ENCODE results near the gene CCNB2.

DNA sequence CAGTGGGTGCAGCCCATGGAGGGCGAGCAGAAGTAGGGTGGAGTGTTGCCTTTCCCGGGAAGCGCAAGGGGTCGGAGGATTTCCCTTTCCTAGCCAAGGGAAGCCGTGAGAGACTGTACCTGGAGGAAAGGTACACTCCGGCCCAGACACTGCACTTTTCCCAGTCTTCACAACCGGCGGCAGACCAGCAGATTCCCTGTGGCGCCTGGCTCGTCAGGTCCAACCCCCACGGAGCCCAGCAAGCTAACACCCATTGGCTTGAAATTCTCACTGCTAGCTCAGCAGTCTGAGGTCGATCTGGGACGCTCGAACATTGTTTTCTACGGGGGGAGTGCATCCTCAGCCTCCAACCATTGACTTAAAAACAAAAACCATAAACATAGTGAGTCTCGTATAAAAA lies 26.5 kb downstream of the CCNB2 start:
- TF ChIP-seq, protein P1, sequence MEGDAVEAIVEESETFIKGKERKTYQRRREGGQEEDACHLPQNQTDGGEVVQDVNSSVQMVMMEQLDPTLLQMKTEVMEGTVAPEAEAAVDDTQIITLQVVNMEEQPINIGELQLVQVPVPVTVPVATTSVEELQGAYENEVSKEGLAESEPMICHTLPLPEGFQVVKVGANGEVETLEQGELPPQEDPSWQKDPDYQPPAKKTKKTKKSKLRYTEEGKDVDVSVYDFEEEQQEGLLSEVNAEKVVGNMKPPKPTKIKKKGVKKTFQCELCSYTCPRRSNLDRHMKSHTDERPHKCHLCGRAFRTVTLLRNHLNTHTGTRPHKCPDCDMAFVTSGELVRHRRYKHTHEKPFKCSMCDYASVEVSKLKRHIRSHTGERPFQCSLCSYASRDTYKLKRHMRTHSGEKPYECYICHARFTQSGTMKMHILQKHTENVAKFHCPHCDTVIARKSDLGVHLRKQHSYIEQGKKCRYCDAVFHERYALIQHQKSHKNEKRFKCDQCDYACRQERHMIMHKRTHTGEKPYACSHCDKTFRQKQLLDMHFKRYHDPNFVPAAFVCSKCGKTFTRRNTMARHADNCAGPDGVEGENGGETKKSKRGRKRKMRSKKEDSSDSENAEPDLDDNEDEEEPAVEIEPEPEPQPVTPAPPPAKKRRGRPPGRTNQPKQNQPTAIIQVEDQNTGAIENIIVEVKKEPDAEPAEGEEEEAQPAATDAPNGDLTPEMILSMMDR (IDR thresholded peaks at IDR 0.05): no peak
- no peak for TF ChIP-seq EZH2 (IDR thresholded peaks at IDR 0.05; ENCODE audit: borderline replicate concordance, insufficient read depth, low read depth, low read length, poor library complexity, severe bottlenecking)

Data from B cell (primary cell).